A549 (cell line): Measurements from ENCODE around the gene PEX10. TPM values are rescaled to one million over a fixed set of nuclear protein-coding genes. Genes with fewer than 3 reads are reported as not detected.

Source experiments
- ATAC-seq, 2 experiments: fragments of 200-7000 bp in 1 of 2; fragments of >200 bp in 1 of 2; cut with Nextera tagmentation in 1 of 2; cut with Tn5 transposase in 1 of 2; 3 replicates each; pipeline versions ENCODE4 v1.8.0 to v1.9.1; 2018 to 2020; ENCODE audit warnings: mild to moderate bottlenecking in 1 of 2, moderate library complexity in 1 of 2
- CTCF ChIA-PET: fragments of 300-600 bp; sonication (Branson Sonifier 250); formaldehyde crosslinking; extraction: SDS; loops from one replicate; lab custom pipeline; 2021; ENCODE audit warnings: antibody characterized with exemption, inconsistent platforms; lab: Yijun Ruan, JAX
- POLR2A ChIA-PET: fragments of 350-600 bp; formaldehyde crosslinking; extraction: SDS; loops from one replicate; lab custom pipeline; 2021; ENCODE audit warnings: antibody characterized with exemption, inconsistent platforms; lab: Yijun Ruan, JAX
- DNase-seq, 2 experiments: peaks; one replicate each; pipeline versions ENCODE4 v3.0.0 to v3.0.0-alpha.2; 2011 to 2016; ENCODE audit warnings: low read depth in 1 of 2, low spot score in 1 of 2
- FAIRE-seq: peaks from 2 replicates; lab custom pipeline; 2011; peaks lifted over from hg19 to GRCh38; lab: Jason Lieb, UNC
- H3K27ac ChIP-seq, 2 experiments: fragments of >200 bp; sonication (Bioruptor Twin); formaldehyde crosslinking; 3 replicates each; pipeline ENCODE4 v1.5.1; 2016 to 2017
- H3K4me1 ChIP-seq: fragments of >200 bp; sonication (Bioruptor Twin); formaldehyde crosslinking; 3 replicates; pipeline ENCODE4 v1.6.1; 2016
- H3K4me2 ChIP-seq: fragments of >200 bp; sonication (Bioruptor Twin); formaldehyde crosslinking; 3 replicates; pipeline ENCODE4 v1.6.1; 2016
- H3K4me3 ChIP-seq: fragments of >200 bp; sonication (Bioruptor Twin); formaldehyde crosslinking; 3 replicates; pipeline ENCODE4 v1.5.1; 2016
- H3K9me3 ChIP-seq: fragments of >200 bp; sonication (Bioruptor Twin); formaldehyde crosslinking; 3 replicates; pipeline ENCODE4 v1.6.1; 2016
- CBX8 ChIP-seq: fragments of 200-600 bp; sonication (generic); IDR thresholded peaks from 2 replicates; pipeline ENCODE4 v1.6.1; 2016
- CHD2 ChIP-seq: fragments of 150-350 bp; IDR thresholded peaks from 2 replicates; pipeline ENCODE4 v1.6.1; 2014; ENCODE audit warnings: low read length; ENCODE audit not compliant: partially characterized antibody
- CHD4 ChIP-seq: fragments of 200-600 bp; sonication (generic); IDR thresholded peaks from 2 replicates; pipeline ENCODE4 v1.6.1; 2016; ENCODE audit warnings: antibody characterized with exemption, mild to moderate bottlenecking, borderline replicate concordance
- E2F6 ChIP-seq: IDR thresholded peaks from 2 replicates; pipeline ENCODE4 v1.6.1; 2012; ENCODE audit warnings: low read depth, borderline replicate concordance
- EHMT2 ChIP-seq: fragments of 200-600 bp; sonication (generic); IDR thresholded peaks from 2 replicates; pipeline ENCODE4 v1.6.1; 2016; ENCODE audit warnings: antibody characterized with exemption, low read depth, mild to moderate bottlenecking, moderate library complexity
- EP300 ChIP-seq, 2 experiments: fragments of >200 bp; sonication (Bioruptor Twin); formaldehyde crosslinking; IDR thresholded peaks; 2 replicates in 1 of 2; 3 replicates in 1 of 2; pipeline ENCODE4 v1.6.1; 2016 to 2017
- FOSB ChIP-seq: fragments of 250-450 bp; sonication (Bioruptor Pico); IDR thresholded peaks from 2 replicates; pipeline ENCODE4 v1.5.0; 2020; ENCODE audit warnings: mild to moderate bottlenecking, moderate library complexity
- FOXS1 ChIP-seq: fragments of 250-450 bp; sonication (Bioruptor Pico); IDR thresholded peaks from 2 replicates; pipeline ENCODE4 v1.5.0; 2020; ENCODE audit warnings: mild to moderate bottlenecking, moderate library complexity
- GATA3 ChIP-seq: IDR thresholded peaks from 2 replicates; pipeline ENCODE4 v1.6.1; 2012; ENCODE audit warnings: borderline replicate concordance
- HOXB13 ChIP-seq: fragments of 250-450 bp; sonication (Bioruptor Pico); IDR thresholded peaks from 2 replicates; pipeline ENCODE4 v1.5.0; 2020; ENCODE audit warnings: low read depth, mild to moderate bottlenecking, moderate library complexity
- JUN ChIP-seq, 2 experiments: fragments of >200 bp; sonication (Bioruptor Twin); formaldehyde crosslinking; IDR thresholded peaks; 2 replicates in 1 of 2; 3 replicates in 1 of 2; pipeline ENCODE4 v1.6.1; 2016 to 2017
- KDM1A ChIP-seq: fragments of 200-600 bp; sonication (generic); IDR thresholded peaks from 2 replicates; pipeline ENCODE4 v1.6.1; 2016; ENCODE audit warnings: low read depth, mild to moderate bottlenecking
- MAX ChIP-seq: IDR thresholded peaks from 2 replicates; pipeline ENCODE4 v1.6.1; 2012
- MAZ ChIP-seq: fragments of 150-350 bp; IDR thresholded peaks from 2 replicates; pipeline ENCODE4 v1.6.1; 2014; ENCODE audit warnings: antibody characterized with exemption, low read depth, low read length, borderline replicate concordance
- NPAS2 ChIP-seq: fragments of 250-450 bp; sonication (Bioruptor Pico); IDR thresholded peaks from 2 replicates; pipeline ENCODE4 v1.8.0; 2022; ENCODE audit warnings: mild to moderate bottlenecking, moderate library complexity, borderline replicate concordance
- NR3C1 ChIP-seq: fragments of >200 bp; sonication (Bioruptor Twin); formaldehyde crosslinking; IDR thresholded peaks from 3 replicates; pipeline ENCODE4 v1.6.1; 2017
- RARB ChIP-seq: fragments of 250-450 bp; sonication (Bioruptor Pico); IDR thresholded peaks from 2 replicates; pipeline ENCODE4 v1.8.0; 2021; ENCODE audit warnings: mild to moderate bottlenecking, moderate library complexity
- RCOR1 ChIP-seq: fragments of 150-350 bp; IDR thresholded peaks from 2 replicates; pipeline ENCODE4 v1.6.1; 2014; ENCODE audit warnings: antibody characterized with exemption, low read length, low read depth
- REST ChIP-seq: fragments of 200-600 bp; sonication (generic); IDR thresholded peaks from 2 replicates; pipeline ENCODE4 v1.6.1; 2016; ENCODE audit warnings: antibody characterized with exemption, mild to moderate bottlenecking, moderate library complexity
- RNF2 ChIP-seq: fragments of 200-600 bp; sonication (generic); IDR thresholded peaks from 2 replicates; pipeline ENCODE4 v1.6.1; 2016; ENCODE audit warnings: low read depth, mild to moderate bottlenecking, antibody characterized with exemption, moderate library complexity, borderline replicate concordance
- SREBF2 ChIP-seq: fragments of 450-650 bp; IDR thresholded peaks from 2 replicates; pipeline ENCODE4 v1.6.1; 2014; ENCODE audit warnings: mild to moderate bottlenecking, moderate library complexity
- ZC3H11A ChIP-seq: fragments of 450-650 bp; IDR thresholded peaks from 2 replicates; pipeline ENCODE4 v1.6.1; 2014; ENCODE audit warnings: antibody characterized with exemption, mild to moderate bottlenecking
- ZNF302 ChIP-seq: fragments of 250-450 bp; sonication (Bioruptor Pico); IDR thresholded peaks from 2 replicates; pipeline ENCODE4 v1.9.0; 2021; ENCODE audit warnings: inconsistent platforms, mild to moderate bottlenecking, moderate library complexity
- WGBS: methylation state at CpG from one replicate; pipeline ENCODE4 v1.1.6; 2017; ENCODE audit errors: missing lambda C conversion rate; 5-methylcytosine and 5-hydroxymethylcytosine counted together
- polyA plus RNA-seq, 4 experiments: library from polyadenylated mRNA; depleted of rRNA in 3 of 4; stranded (reverse); fragments of >200 nt; fragmentation: RNase III in 1 of 4; extraction: RNeasy Plus Mini Kit Qiagen cat#74134 plus additional on column Dnase treatment in 1 of 4; gene quantifications; 2 replicates in 3 of 4; 3 replicates in 1 of 4; pipeline ENCODE4 v1.2.3, GENCODE V29; 2011 to 2017

PEX10 gene
- polyA plus RNA-seq, 2 of the 4 experiments (the other 2 are of a cell fraction) = 12.3 to 20.2 TPM

GRCh38 chr1:2435746-2436355 is 23.5 kb upstream of the PEX10 start:
- Histone ChIP-seq H3K4me3 (no peak overlapping the region), H3K9me3 (no peaks in the 10 kb centered on the region), H3K4me1 (no peaks in the 10 kb centered on the region), H3K27ac (no peak overlapping the region), H3K4me2 (no peak overlapping the region)
- no peak for TF ChIP-seq RCOR1
- TF ChIP-seq KDM1A = no peak
- TF ChIP-seq FOSB = no peak
- TF ChIP-seq RNF2 = no peak
- no peak for TF ChIP-seq MAZ
- TF ChIP-seq RARB (CRISPR knock-in tag) = no peak
- no peak for TF ChIP-seq ZNF302
- no peak for TF ChIP-seq SREBF2
- TF ChIP-seq FOXS1 = no peak
- TF ChIP-seq CHD2 = no peak
- TF ChIP-seq JUN (IDR thresholded peaks at IDR 0.05) = no peak
- TF ChIP-seq EHMT2 = no peak
- POLR2A ChIA-PET = no interaction called here
- CTCF ChIA-PET = no interaction called here
- DNase-seq = no peak
- FAIRE-seq = no peak
- 20% methylated on average over 1 of the region's 2 CpGs for WGBS
- ATAC-seq = no peak; a peak in 1 of 6 replicates

- DNase-seq = no peak
- ChIA-PET POLR2A (no interaction called here), CTCF (interaction anchor here (0.6 kb wide), 1 partner anchor 1018 kb away, joined by 3 read pairs; no protein-coding TSS in a partner anchor)
- 0% methylated on average over 1 of the region's 9 CpGs for WGBS
- ATAC-seq = 0 out of 6 replicates have a peak, but pooled peaks of 1 of the 2 experiments have one; percentile 8
- Histone ChIP-seq H3K4me2 (no peak overlapping the region), H3K4me3 (no peak overlapping the region), H3K27ac (no peak overlapping the region), H3K9me3 (no peaks in the 10 kb centered on the region), H3K4me1 (no peaks in the 10 kb centered on the region)
- TF ChIP-seq RNF2 (no peak), NPAS2 (CRISPR knock-in tag) (no peak), CHD2 (no peak), EP300 (IDR thresholded peaks at IDR 0.05) (no peak), CHD4 (no peak), ZNF302 (no peak), CBX8 (no peak)
- no peak for FAIRE-seq
Measured at GRCh38 chr1:2435091-2435490, 22.7 kb upstream of the PEX10 start.

GRCh38 chr1:2433936-2434655 is 21.7 kb upstream of the PEX10 start:
- no peak for DNase-seq
- ChIA-PET CTCF (interaction anchor here (0.6 to 0.7 kb wide), 2 partner anchors 10 to 1019 kb away, joined by 3 read pairs; no protein-coding TSS in a partner anchor), POLR2A (no interaction called here)
- ATAC-seq = no peak
- Histone ChIP-seq H3K4me1 (no peaks in the 10 kb centered on the region), H3K9me3 (peaks cover 5% of the 10 kb centered on the region; the same call in 1 of the 3 replicates), H3K4me3 (no peak overlapping the region), H3K4me2 (no peak overlapping the region), H3K27ac (no peak overlapping the region)
- FAIRE-seq = no peak
- 40% methylated on average over 5 of the region's 34 CpGs for WGBS
- TF ChIP-seq NR3C1 = no peak
- no peak for TF ChIP-seq ZC3H11A
- no peak for TF ChIP-seq RNF2
- no peak for TF ChIP-seq MAX
- no peak for TF ChIP-seq HOXB13 (CRISPR knock-in tag)
- no peak for TF ChIP-seq MAZ

- FAIRE-seq (no peak), ATAC-seq (no peak), DNase-seq (no peak)
- Histone ChIP-seq H3K4me1 (no peaks in the 10 kb centered on the region), H3K9me3 (peaks cover 5% of the 10 kb centered on the region; the same call in 1 of the 3 replicates), H3K27ac (no peak overlapping the region), H3K4me2 (no peak overlapping the region), H3K4me3 (no peak overlapping the region)
- 49% methylated on average over 7 of the region's 13 CpGs for WGBS
- CTCF ChIA-PET = interaction anchor here (0.9 to 1.7 kb wide), 3 partner anchors 11 to 114 kb away, joined by 3 to 5 read pairs (median 4); no protein-coding TSS in a partner anchor
- no peak for TF ChIP-seq E2F6
- no peak for TF ChIP-seq REST
- TF ChIP-seq GATA3 = no peak
- POLR2A ChIA-PET = no interaction called here
Measured at GRCh38 chr1:2433196-2433595, 20.8 kb upstream of the PEX10 start.
